MM.1S (cell line): ENCODE data around the gene SLC38A11.

ENCODE experiments used
- EZH2 ChIP-seq: fragments of 300-600 bp; sonication (generic); optimal IDR thresholded peaks from 2 replicates; pipeline ENCODE3; 2017; ENCODE audit warnings: low read depth, mild to moderate bottlenecking, antibody characterized with exemption, low read length, mixed read lengths
- EZH2phosphoT487 ChIP-seq: fragments of 300-600 bp; sonication (generic); IDR thresholded peaks from 2 replicates; pipeline ENCODE4 v1.6.1; 2018; ENCODE audit warnings: antibody characterized with exemption, low read length
- TF ChIP-seq, protein P1 (sequence below): fragments of 300-600 bp; sonication (generic); IDR thresholded peaks from 2 replicates; pipeline ENCODE4 v1.5.1; 2016; ENCODE audit warnings: antibody characterized with exemption, low read length, mixed read lengths

DNA sequence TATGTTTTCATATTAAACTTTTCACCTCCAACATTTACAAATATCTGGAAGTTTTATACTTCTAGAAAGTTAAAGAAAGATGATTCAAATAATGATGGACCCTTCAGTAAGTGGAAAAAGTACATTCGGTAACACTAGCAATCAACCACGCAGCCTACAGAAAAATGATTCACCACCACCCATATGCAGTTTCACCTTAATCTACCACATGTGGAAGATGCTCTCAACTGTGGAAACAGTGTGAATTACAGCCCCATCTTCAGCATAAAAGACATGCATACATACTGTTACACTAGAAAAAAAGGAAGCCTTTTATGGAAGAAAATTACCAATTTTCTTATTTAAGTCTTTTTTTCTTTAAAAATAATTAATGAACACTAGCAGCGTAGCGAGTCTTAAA lies 1.1 kb downstream of the SLC38A11 start:
- TF ChIP-seq, protein P1, sequence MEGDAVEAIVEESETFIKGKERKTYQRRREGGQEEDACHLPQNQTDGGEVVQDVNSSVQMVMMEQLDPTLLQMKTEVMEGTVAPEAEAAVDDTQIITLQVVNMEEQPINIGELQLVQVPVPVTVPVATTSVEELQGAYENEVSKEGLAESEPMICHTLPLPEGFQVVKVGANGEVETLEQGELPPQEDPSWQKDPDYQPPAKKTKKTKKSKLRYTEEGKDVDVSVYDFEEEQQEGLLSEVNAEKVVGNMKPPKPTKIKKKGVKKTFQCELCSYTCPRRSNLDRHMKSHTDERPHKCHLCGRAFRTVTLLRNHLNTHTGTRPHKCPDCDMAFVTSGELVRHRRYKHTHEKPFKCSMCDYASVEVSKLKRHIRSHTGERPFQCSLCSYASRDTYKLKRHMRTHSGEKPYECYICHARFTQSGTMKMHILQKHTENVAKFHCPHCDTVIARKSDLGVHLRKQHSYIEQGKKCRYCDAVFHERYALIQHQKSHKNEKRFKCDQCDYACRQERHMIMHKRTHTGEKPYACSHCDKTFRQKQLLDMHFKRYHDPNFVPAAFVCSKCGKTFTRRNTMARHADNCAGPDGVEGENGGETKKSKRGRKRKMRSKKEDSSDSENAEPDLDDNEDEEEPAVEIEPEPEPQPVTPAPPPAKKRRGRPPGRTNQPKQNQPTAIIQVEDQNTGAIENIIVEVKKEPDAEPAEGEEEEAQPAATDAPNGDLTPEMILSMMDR = no peak
- no peak for TF ChIP-seq EZH2
- TF ChIP-seq EZH2phosphoT487 = no peak
